Adipose tissue (tissue), 3 donors: Measurements from ENCODE around the gene LCT. TPM values are rescaled to one million over a fixed set of nuclear protein-coding genes. Genes with fewer than 3 reads are reported as not detected.
"Not testable (repeated sequence)": the region's sequence is repeated elsewhere in the genome, so short reads cannot be mapped to it uniquely, and the experiment has no call there.

ENCODE experiments used
- H3K27ac ChIP-seq: one replicate; pipeline ENCODE4 v1.5.1; 2013; ENCODE audit warnings: low read depth, low read length
- WGBS, 3 donors: extraction: QIAGEN DNeasy Blood & Tissue Kit; methylation state at CpG; one replicate each; pipeline ENCODE4 v1.1.7; 2013; 5-methylcytosine and 5-hydroxymethylcytosine counted together
- polyA plus RNA-seq, 3 donors: library from polyadenylated mRNA; stranded (reverse); fragments of 200-250 nt; gene quantifications; one replicate each; pipeline ENCODE4 v1.2.3, GENCODE V29; 2013
- donor health status: healthy with polysubstance abuse.
- donor health status: Bipolar disorder and iron deficiency.
- donor health status: healthy.

The LCT gene
- polyA plus RNA-seq, 3 donors: 0.02 to 0.11 (median 0.04) TPM

GRCh38 chr2:135803278-135803677 lies 33.7 kb downstream of the LCT start:
- WGBS, 3 donors: 39 to 94% (median 86%) methylated on average over 2 of the region's 2 CpGs
- H3K27ac ChIP-seq: no peak overlapping the region

GRCh38 chr2:135802350-135802749 lies 34.6 kb downstream of the LCT start:
- 65 to 66% (median 65%) methylated on average over 3 of the region's 3 CpGs for WGBS, 3 donors

GRCh38 chr2:135800513-135801460 lies 36.2 kb downstream of the LCT start:
- 85 to 89% (median 86%) methylated on average over 9 of the region's 9 CpGs for WGBS, 3 donors

More at GRCh38 chr2:135802350-135802749, 34.6 kb downstream of the LCT start:
- no peak overlapping the region for H3K27ac ChIP-seq

GRCh38 chr2:135799738-135800137 lies 37.2 kb downstream of the LCT start:
- WGBS, 3 donors: 38 to 59% (median 41%) methylated on average over 2 of the region's 2 CpGs

More at GRCh38 chr2:135800513-135801460, 36.2 kb downstream of the LCT start:
- no peak overlapping the region for H3K27ac ChIP-seq

GRCh38 chr2:135798762-135799161 lies 38.2 kb downstream of the LCT start:
- 36 to 48% (median 41%) methylated on average over 4 of the region's 4 CpGs for WGBS, 3 donors
- H3K27ac ChIP-seq: no peak overlapping the region

More at GRCh38 chr2:135799738-135800137, 37.2 kb downstream of the LCT start:
- H3K27ac ChIP-seq: no peak overlapping the region

GRCh38 chr2:135798275-135798705 lies 38.7 kb downstream of the LCT start:
- no peak overlapping the region for H3K27ac ChIP-seq
- WGBS, 3 donors: 50 to 63% (median 59%) methylated on average over 5 of the region's 5 CpGs

GRCh38 chr2:135797497-135798274 lies 39.3 kb downstream of the LCT start:
- H3K27ac ChIP-seq: no peak overlapping the region
- 45 to 48% (median 48%) methylated on average over 22 of the region's 22 CpGs for WGBS, 3 donors

GRCh38 chr2:135796606-135797005 lies 40.4 kb downstream of the LCT start:
- no peak overlapping the region for H3K27ac ChIP-seq
- 92 to 97% (median 97%) methylated on average over 8 of the region's 8 CpGs for WGBS, 3 donors

- H3K27ac ChIP-seq: not testable (repeated sequence)
- 63 to 86% (median 63%) methylated on average over 4 of the region's 4 CpGs for WGBS, 3 donors
Measured at GRCh38 chr2:135795641-135796040, 41.3 kb downstream of the LCT start.

- WGBS, 3 donors: 78 to 80% (median 79%) methylated on average over 7 of the region's 7 CpGs
- H3K27ac ChIP-seq: no peak overlapping the region
Measured at GRCh38 chr2:135792401-135793150, 44.4 kb downstream of the LCT start.

- WGBS, 3 donors: 92 to 95% (median 94%) methylated on average over 2 of the region's 2 CpGs
- no peak overlapping the region for H3K27ac ChIP-seq
Measured at GRCh38 chr2:135791418-135792190, 45.4 kb downstream of the LCT start.

GRCh38 chr2:135790423-135790822 lies 46.6 kb downstream of the LCT start:
- H3K27ac ChIP-seq: no peak overlapping the region
- 82 to 98% (median 93%) methylated on average over 10 of the region's 10 CpGs for WGBS, 3 donors

- WGBS, 3 donors: 85 to 94% (median 89%) methylated on average over 5 of the region's 5 CpGs
- H3K27ac ChIP-seq: no peak overlapping the region
Measured at GRCh38 chr2:135786823-135787222, 50.2 kb downstream of the LCT start.

- no peak overlapping the region for H3K27ac ChIP-seq
- 79 to 93% (median 88%) methylated on average over 2 of the region's 2 CpGs for WGBS, 3 donors
Measured at GRCh38 chr2:135785032-135785431, 52.0 kb downstream of the LCT start.

GRCh38 chr2:135783439-135783838 lies 53.5 kb downstream of the LCT start:
- 73 to 86% (median 81%) methylated on average over 3 of the region's 3 CpGs for WGBS, 3 donors

GRCh38 chr2:135782231-135782630 lies 54.8 kb downstream of the LCT start:
- WGBS, 3 donors: 68 to 88% (median 80%) methylated on average over 2 of the region's 2 CpGs
- no peak overlapping the region for H3K27ac ChIP-seq

More at GRCh38 chr2:135783439-135783838, 53.5 kb downstream of the LCT start:
- H3K27ac ChIP-seq: no peak overlapping the region

GRCh38 chr2:135776367-135776766 lies 60.6 kb downstream of the LCT start:
- 95 to 97% (median 96%) methylated on average over 7 of the region's 7 CpGs for WGBS, 3 donors

GRCh38 chr2:135775420-135775819 lies 61.6 kb downstream of the LCT start:
- no peak overlapping the region for H3K27ac ChIP-seq
- 32 to 46% (median 35%) methylated on average over 2 of the region's 2 CpGs for WGBS, 3 donors

More at GRCh38 chr2:135776367-135776766, 60.6 kb downstream of the LCT start:
- no peak overlapping the region for H3K27ac ChIP-seq
